BLaER1 treated with 17β-estradiol and CSF1 and Interleukin-3, amounts not matched to agents 10 nM and 100 nM (cell line): ENCODE data around the gene BDKRB1.

Source experiments
- H3K27ac ChIP-seq, 11 experiments: shearing (Covaris generic); formaldehyde crosslinking; 2 replicates each; pipeline ENCODE4 v1.8.1; 2022
- H3K27me3 ChIP-seq, 11 experiments: shearing (Covaris generic); formaldehyde crosslinking; 2 replicates each; pipeline ENCODE4 v1.8.1; 2022
- H3K36me3 ChIP-seq, 11 experiments: shearing (Covaris generic); formaldehyde crosslinking; 2 replicates each; pipeline ENCODE4 v1.8.1; 2022
- H3K4me1 ChIP-seq, 10 experiments: shearing (Covaris generic); formaldehyde crosslinking; 2 replicates each; pipeline ENCODE4 v1.8.1; 2022
- H3K4me2 ChIP-seq, 11 experiments: shearing (Covaris generic); formaldehyde crosslinking; 2 replicates each; pipeline ENCODE4 v1.8.1; 2022
- H3K4me3 ChIP-seq, 10 experiments: shearing (Covaris generic); formaldehyde crosslinking; 2 replicates each; pipeline ENCODE4 v1.8.1; 2022
- H3K9ac ChIP-seq, 11 experiments: shearing (Covaris generic); formaldehyde crosslinking; 2 replicates each; pipeline ENCODE4 v1.8.1; 2022
- H3K9me3 ChIP-seq, 11 experiments: shearing (Covaris generic); formaldehyde crosslinking; replicated peaks in 1 of 11; 2 replicates each; pipeline ENCODE4 v1.8.1; 2022
- H4K20me1 ChIP-seq, 11 experiments: shearing (Covaris generic); formaldehyde crosslinking; 2 replicates each; pipeline ENCODE4 v1.8.1; 2022
- Cebpa-rat ChIP-seq, 11 experiments: shearing (Covaris generic); IDR thresholded peaks; 2 replicates each; pipeline ENCODE4 v1.8.1; 2022

The BDKRB1 gene

DNA sequence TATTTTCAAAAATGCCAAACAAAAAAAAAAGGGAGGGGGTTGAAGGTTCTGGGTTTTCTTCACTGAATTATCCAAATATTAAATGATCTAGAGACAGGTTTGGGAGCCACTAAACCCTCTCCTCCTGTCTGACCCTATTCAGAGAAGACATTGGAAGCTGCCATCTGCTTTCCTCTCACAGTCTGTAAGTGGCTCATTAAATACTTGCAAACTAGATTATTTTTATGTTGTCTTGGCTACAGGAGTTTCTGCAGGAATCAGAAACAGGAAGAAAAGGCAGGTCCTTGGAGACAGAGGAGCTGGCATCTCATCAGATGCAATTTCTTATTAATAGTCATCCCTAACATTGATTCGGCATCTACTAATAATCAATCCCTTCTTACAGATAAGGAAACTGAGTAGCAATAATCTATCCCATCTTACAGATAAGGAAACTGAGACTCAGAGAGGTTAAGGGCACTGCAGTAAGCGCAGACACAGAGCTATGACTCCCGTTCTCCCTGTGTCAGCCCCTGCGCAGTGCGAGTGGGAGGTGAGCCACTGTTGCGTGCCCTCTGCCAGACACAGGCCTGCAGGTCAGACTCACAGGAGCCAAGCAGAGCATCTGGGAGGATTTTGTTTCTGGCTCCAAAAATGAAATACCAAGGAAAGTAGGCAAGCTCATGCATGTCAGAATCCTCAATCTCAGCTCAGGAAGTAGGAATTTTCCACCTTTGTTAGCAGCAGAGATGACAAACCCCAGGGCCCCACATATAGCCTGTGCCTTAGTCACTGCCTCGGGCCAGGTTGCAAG, 40.4 kb upstream of the BDKRB1 start:
- Histone ChIP-seq H3K36me3 (no peaks in the 10 kb centered on the region), H4K20me1 (no peaks in the 10 kb centered on the region), H3K9ac (no peak overlapping the region), H3K4me1 (peaks cover 0 to 14% (median 7%) of the 10 kb centered on the region in 10 experiments; a peak in 10 of 20 replicates), H3K9me3 (peaks cover 14 to 24% (median 19%) of the 10 kb centered on the region in 11 experiments; a peak in 21 of 22 replicates), H3K4me3 (no peak overlapping the region), H3K27me3 (no peaks in the 10 kb centered on the region), H3K27ac (no peak overlapping the region), H3K4me2 (no peak overlapping the region)
- TF ChIP-seq Cebpa-rat (IDR thresholded peaks at IDR 0.05), result no peak

DNA sequence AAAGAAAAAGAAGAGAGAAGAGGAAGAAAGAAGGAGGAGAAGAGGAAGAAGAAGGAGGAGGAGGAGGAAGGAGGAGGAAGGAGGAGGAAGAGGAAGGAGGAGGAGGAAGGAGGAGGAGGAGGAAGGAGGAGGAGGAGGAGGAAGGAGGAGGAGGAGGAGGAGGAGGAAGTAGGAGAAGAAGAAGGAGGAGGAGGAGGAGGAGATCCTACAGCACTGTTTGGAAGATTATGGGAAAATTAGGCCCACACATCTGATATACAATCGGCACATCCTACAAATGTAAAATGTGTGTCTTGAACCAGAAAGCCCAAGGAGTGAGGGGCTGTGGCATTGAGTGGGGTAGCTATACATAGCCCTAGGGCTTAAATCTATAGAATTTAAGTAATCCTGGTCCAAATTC, 39.4 kb upstream of the BDKRB1 start:
- Histone ChIP-seq H3K4me3 (no peak overlapping the region), H3K27ac (no peak overlapping the region), H3K9ac (no peak overlapping the region), H3K4me2 (no peak overlapping the region), H3K27me3 (no peaks in the 10 kb centered on the region), H3K36me3 (no peaks in the 10 kb centered on the region), H4K20me1 (no peaks in the 10 kb centered on the region), H3K4me1 (peaks cover 0 to 14% (median 7%) of the 10 kb centered on the region in 10 experiments; a peak in 10 of 20 replicates), H3K9me3 (peaks cover 10 to 16% (median 13%) of the 10 kb centered on the region in 11 experiments; a peak in 21 of 22 replicates)
- no peak for TF ChIP-seq Cebpa-rat (IDR thresholded peaks at IDR 0.05)

DNA sequence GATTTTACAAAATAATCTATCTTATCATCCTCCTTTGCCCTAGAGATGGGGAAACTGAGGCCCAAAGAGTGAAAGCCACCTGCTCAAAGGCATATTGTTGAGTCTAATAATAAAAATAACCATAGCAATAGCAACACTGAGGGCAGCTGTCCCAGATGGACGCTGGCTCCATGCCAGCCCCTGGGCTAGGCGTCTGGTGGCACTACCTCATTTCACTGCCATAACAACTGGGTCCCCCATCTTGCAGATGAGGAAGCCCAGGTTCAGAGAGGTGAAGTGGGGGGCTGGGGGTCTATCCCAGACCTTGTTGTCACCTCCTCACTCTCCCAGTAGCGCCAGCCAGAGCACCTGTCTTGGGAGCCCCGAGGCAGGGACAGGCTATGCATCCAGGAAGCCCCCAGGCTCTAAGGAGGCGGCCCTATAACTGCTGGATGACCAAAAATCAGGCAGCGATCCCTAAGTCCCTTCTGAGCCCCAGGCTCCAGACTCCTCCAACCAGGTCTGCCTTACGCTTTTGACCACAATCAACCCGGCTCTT, 38.6 kb upstream of the BDKRB1 start:
- no peaks in the 10 kb centered on the region for H3K27me3 ChIP-seq
- no peaks in the 10 kb centered on the region for H4K20me1 ChIP-seq
- H3K4me1 ChIP-seq, result peaks cover 0 to 14% (median 7%) of the 10 kb centered on the region in 10 experiments; a peak in 10 of 20 replicates

DNA sequence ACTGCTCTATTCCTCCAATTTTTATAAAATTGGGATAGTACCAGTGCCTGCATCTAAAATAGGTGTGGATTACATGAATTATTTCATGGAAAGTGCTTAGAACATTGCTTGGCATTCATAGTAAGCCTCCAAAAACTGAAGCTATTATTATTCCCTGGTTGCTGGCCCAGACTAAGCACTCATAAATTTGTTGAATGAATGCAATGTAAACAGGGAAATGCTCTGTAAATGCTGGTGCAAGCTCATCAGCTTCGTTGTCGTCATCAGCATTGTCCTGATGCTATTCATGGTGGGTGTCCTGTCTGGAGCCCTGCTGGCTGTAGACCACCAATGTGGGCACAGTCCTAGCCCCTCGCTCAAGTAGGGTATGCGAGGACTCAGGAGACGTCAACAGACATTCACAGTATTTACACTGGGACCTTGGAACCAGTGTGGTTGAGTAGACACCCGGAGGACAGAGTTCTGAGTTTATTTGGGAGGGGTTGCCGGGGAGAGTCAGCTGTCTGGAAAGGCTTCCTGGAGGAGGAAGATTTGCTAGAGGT, 34.8 kb upstream of the BDKRB1 start:
- Histone ChIP-seq H3K27me3 (no peaks in the 10 kb centered on the region), H3K27ac (no peak overlapping the region), H3K4me2 (no peak overlapping the region), H3K4me1 (peaks cover 0 to 8% (median 6%) of the 10 kb centered on the region in 10 experiments; a peak in 10 of 20 replicates), H3K4me3 (no peak overlapping the region), H4K20me1 (no peaks in the 10 kb centered on the region), H3K9ac (no peak overlapping the region), H3K9me3 (no peaks in the 10 kb centered on the region), H3K36me3 (no peaks in the 10 kb centered on the region)
- no peak for TF ChIP-seq Cebpa-rat (IDR thresholded peaks at IDR 0.05)

More for the DNA sequence above, 38.6 kb upstream of the BDKRB1 start:
- H3K36me3 ChIP-seq, result no peaks in the 10 kb centered on the region
- no peak overlapping the region for H3K9ac ChIP-seq
- H3K4me3 ChIP-seq, result no peak overlapping the region
- TF ChIP-seq Cebpa-rat (IDR thresholded peaks at IDR 0.05), result no peak
- H3K27ac ChIP-seq, result no peak overlapping the region
- peaks cover 1 to 7% (median 5%) of the 10 kb centered on the region in 11 experiments; a peak in 19 of 22 replicates for H3K9me3 ChIP-seq
- no peak overlapping the region; a peak in 1 of 22 replicates for H3K4me2 ChIP-seq

DNA sequence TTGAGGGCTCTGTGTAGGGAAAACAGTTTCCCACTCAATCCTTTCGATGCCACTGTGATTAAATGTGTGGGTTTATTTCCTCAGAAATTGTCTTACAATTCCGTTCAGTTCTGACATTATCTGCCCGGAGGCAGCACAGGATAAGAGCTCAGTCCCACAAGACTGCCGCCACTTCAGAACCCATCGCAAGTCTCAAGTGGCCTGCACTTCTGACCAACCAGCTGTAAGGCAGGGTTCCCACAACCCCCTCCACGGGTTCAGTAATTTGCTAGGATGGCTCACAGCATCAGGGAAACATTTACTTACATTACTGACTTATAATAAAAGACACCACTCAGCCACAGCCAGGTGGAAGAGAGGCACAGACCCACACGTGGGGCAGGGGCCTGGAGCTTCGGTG, 34.2 kb upstream of the BDKRB1 start:
- H3K4me1 ChIP-seq, result peaks cover 0 to 8% (median 6%) of the 10 kb centered on the region in 10 experiments; a peak in 8 of 20 replicates
- H3K36me3 ChIP-seq, result no peaks in the 10 kb centered on the region
- H3K9me3 ChIP-seq, result no peaks in the 10 kb centered on the region
- H3K27ac ChIP-seq, result no peak overlapping the region
- no peak overlapping the region for H3K9ac ChIP-seq
- H3K4me2 ChIP-seq, result no peak overlapping the region
- H3K27me3 ChIP-seq, result no peaks in the 10 kb centered on the region
- H4K20me1 ChIP-seq, result no peaks in the 10 kb centered on the region
- no peak overlapping the region for H3K4me3 ChIP-seq
- no peak for TF ChIP-seq Cebpa-rat (IDR thresholded peaks at IDR 0.05)

DNA sequence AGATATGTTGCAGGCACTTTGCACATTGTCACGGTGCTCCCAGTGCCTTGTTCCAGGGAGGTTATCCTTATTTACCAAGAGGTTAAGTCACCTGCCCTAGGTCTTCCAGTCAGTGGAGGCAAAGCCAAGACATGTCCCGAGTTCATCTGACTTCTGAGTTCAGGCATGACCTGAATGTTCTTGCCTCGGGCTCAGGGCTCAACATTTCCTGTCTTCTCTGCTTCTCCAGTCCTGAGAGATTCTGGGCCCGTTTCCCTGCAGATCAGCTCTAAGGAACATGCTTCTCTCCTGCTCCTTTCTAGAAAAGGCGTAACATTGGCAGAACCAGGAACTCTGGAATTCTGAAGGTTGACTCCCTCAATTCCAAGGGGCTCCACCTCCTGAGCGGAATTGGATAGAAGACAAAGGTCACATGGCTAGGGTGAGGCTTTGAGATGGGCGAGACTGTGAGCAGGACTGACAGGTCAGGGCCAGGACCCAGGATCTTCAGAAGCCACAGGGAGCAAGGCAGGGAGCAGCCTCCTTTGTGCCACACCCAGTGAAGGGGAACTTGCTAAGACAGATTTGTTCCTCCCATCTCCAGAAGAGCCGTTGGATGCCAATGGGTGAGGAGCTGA, 31.4 kb upstream of the BDKRB1 start:
- H3K4me2 ChIP-seq, result no peak overlapping the region
- H3K36me3 ChIP-seq, result no peaks in the 10 kb centered on the region
- no peaks in the 10 kb centered on the region for H4K20me1 ChIP-seq
- TF ChIP-seq Cebpa-rat (IDR thresholded peaks at IDR 0.05), result no peak
- H3K9me3 ChIP-seq, result peaks cover 14 to 19% (median 17%) of the 10 kb centered on the region in 11 experiments; a peak in 21 of 22 replicates
- H3K4me1 ChIP-seq, result peaks cover 0 to 7% (median 6%) of the 10 kb centered on the region in 10 experiments; a peak in 7 of 20 replicates
- H3K27me3 ChIP-seq, result no peaks in the 10 kb centered on the region
- no peak overlapping the region for H3K9ac ChIP-seq
- H3K27ac ChIP-seq, result no peak overlapping the region
- no peak overlapping the region for H3K4me3 ChIP-seq

DNA sequence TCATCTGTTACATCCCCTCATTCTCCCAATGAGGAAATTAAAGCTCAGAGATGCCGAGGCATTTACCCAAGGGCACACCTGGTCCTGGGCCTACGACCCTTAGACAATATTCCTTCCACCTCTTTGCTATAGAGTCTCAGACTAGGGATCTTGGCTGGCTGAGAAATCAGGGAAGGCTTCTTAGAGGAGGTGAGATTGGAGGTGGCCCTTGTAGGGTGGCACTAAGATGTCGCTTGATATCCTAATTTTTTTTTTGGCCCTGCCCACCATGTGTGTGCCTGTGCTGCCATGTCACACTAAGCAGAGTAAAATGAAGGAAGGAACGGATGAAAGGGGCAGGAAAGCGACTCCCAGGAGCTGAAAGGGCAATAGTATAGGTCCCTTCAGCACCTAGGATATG, 30.8 kb upstream of the BDKRB1 start:
- Histone ChIP-seq H3K27ac (no peak overlapping the region), H3K4me2 (no peak overlapping the region), H4K20me1 (no peaks in the 10 kb centered on the region), H3K4me1 (peaks cover 0 to 1% (median under 1%) of the 10 kb centered on the region in 10 experiments; a peak in 5 of 20 replicates), H3K9me3 (peaks cover 14 to 19% (median 17%) of the 10 kb centered on the region in 11 experiments; a peak in 21 of 22 replicates), H3K4me3 (no peak overlapping the region), H3K36me3 (no peaks in the 10 kb centered on the region), H3K27me3 (no peaks in the 10 kb centered on the region), H3K9ac (no peak overlapping the region)
- no peak for TF ChIP-seq Cebpa-rat (IDR thresholded peaks at IDR 0.05)

DNA sequence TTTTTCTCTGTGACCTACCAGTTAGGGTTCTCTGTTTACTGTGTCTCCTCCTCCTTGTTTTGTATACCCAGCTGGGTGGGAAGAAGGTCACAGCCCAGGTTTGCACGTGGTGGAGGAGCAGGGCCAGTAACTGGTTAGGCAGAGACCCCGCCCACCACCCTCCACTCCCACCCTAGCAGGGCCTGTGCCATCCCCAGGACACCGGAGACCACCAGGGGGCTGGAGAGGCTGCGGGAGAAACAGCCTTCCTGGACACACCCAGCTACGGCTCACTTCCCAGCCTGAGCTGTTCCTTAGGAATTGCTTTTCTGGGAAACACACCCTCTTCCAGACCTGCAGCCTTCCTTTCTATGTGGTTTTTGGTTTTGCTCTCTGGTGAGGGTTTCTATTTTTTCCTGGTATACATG, 30.3 kb upstream of the BDKRB1 start:
- Histone ChIP-seq H3K4me3 (no peak overlapping the region), H3K27me3 (no peaks in the 10 kb centered on the region), H4K20me1 (no peaks in the 10 kb centered on the region), H3K36me3 (no peaks in the 10 kb centered on the region), H3K4me2 (no peak overlapping the region), H3K4me1 (no peaks in the 10 kb centered on the region), H3K9me3 (peaks cover 14 to 19% (median 17%) of the 10 kb centered on the region in 11 experiments; a peak in 21 of 22 replicates), H3K9ac (no peak overlapping the region), H3K27ac (no peak overlapping the region)
- TF ChIP-seq Cebpa-rat (IDR thresholded peaks at IDR 0.05), result no peak

DNA sequence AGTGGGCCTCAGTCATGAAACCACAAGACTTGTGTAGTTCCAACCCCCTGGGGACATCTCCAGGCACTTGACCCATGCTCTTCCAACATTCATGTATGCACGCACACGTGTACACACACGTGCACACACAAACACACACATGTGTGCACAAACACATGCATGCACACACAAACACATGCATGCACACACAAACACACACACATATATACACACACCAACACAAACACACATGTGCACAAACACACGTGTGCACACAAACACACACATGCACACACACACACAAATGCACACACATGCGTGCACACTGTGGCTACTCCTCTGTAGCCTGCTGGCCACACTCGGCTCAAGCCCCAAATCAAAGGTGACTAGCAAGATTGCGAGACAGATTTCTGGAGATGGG, 28.6 kb upstream of the BDKRB1 start:
- Histone ChIP-seq H3K4me2 (no peak overlapping the region), H3K9ac (no peak overlapping the region), H3K36me3 (no peaks in the 10 kb centered on the region), H3K27ac (no peak overlapping the region), H3K9me3 (peaks cover 14 to 19% (median 17%) of the 10 kb centered on the region in 11 experiments; a peak in 21 of 22 replicates), H4K20me1 (no peaks in the 10 kb centered on the region), H3K27me3 (no peaks in the 10 kb centered on the region), H3K4me1 (no peaks in the 10 kb centered on the region), H3K4me3 (no peak overlapping the region)
- TF ChIP-seq Cebpa-rat (IDR thresholded peaks at IDR 0.05), result no peak
